A549 (cell line): Measurements from ENCODE around the gene IL1RL2.

ENCODE experiments used
- CHD4 ChIP-seq: fragments of 200-600 bp; sonication (generic); IDR thresholded peaks from 2 replicates; pipeline ENCODE4 v1.6.1; 2016; ENCODE audit warnings: antibody characterized with exemption, mild to moderate bottlenecking, borderline replicate concordance
- CTCF ChIP-seq: fragments of >200 bp; sonication (Bioruptor Twin); formaldehyde crosslinking; IDR thresholded peaks from 3 replicates; pipeline ENCODE4 v1.5.1; 2016
- HOXB13 ChIP-seq: fragments of 250-450 bp; sonication (Bioruptor Pico); IDR thresholded peaks from 2 replicates; pipeline ENCODE4 v1.5.0; 2020; ENCODE audit warnings: low read depth, mild to moderate bottlenecking, moderate library complexity
- MAFK ChIP-seq: fragments of 450-650 bp; IDR thresholded peaks from 2 replicates; pipeline ENCODE4 v1.6.1; 2014; ENCODE audit not compliant: partially characterized antibody
- NPAS2 ChIP-seq: fragments of 250-450 bp; sonication (Bioruptor Pico); IDR thresholded peaks from 2 replicates; pipeline ENCODE4 v1.8.0; 2022; ENCODE audit warnings: mild to moderate bottlenecking, moderate library complexity, borderline replicate concordance
- NR3C1 ChIP-seq: fragments of >200 bp; sonication (Bioruptor Twin); formaldehyde crosslinking; IDR thresholded peaks from 3 replicates; pipeline ENCODE4 v1.6.1; 2017
- POLR2A ChIP-seq: IDR thresholded peaks from 2 replicates; pipeline ENCODE4 v1.6.1; 2012; ENCODE audit warnings: mild to moderate bottlenecking, low read length
- TFCP2L1 ChIP-seq: fragments of 250-450 bp; sonication (Bioruptor Pico); IDR thresholded peaks from 2 replicates; pipeline ENCODE4 v1.5.0; 2021; ENCODE audit warnings: mild to moderate bottlenecking
- TF ChIP-seq, protein P1 (sequence below): IDR thresholded peaks from 2 replicates; pipeline ENCODE4 v1.6.1; 2012

DNA sequence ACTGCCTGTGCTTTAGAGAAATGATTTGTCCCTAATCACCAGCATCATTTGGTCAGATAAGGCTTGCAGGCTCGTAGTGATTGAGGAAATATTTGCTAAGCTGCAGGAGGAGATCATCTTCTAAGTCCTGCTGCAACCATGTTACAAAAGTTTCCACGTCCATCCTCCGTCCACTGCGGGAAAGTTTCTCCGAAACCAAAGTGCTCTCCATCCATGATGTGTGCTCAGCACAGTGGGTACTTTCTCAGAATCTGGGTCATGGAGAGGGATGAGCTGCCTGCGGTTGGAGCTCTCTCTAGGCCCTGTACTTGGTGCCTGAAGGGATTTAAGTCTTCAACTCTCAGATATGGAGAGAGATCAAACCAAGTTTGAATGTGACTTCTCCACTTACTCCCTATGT is 39.3 kb downstream of the IL1RL2 start:
- no peak for TF ChIP-seq TFCP2L1
- no peak for TF ChIP-seq NR3C1
- TF ChIP-seq CTCF: no peak
- no peak for TF ChIP-seq NPAS2
- TF ChIP-seq, protein P1, sequence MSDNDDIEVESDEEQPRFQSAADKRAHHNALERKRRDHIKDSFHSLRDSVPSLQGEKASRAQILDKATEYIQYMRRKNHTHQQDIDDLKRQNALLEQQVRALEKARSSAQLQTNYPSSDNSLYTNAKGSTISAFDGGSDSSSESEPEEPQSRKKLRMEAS: no peak
- TF ChIP-seq POLR2A: no peak
- TF ChIP-seq MAFK: no peak
- no peak for TF ChIP-seq CHD4
- TF ChIP-seq HOXB13 (CRISPR knock-in tag): no peak
